K562 (cell line): ENCODE measurements around the gene ANP32B. TPM values are rescaled to one million over a fixed set of nuclear protein-coding genes. Genes with fewer than 3 reads are reported as not detected.
A peak's percentile ranks its signal among the peaks of the same experiment; 100 is the strongest.

Experiments used
- ARNT ChIP-seq, 2 experiments: fragments of 450-650 bp; IDR thresholded peaks; 2 replicates each; pipeline ENCODE4 v1.6.1; 2016; ENCODE audit warnings: mild to moderate bottlenecking in 1 of 2
- BACH1 ChIP-seq: fragments of 200-800 bp; sonication (Bioruptor generic); IDR thresholded peaks from 2 replicates; pipeline ENCODE4 v1.6.1; 2016; ENCODE audit warnings: missing genetic modification characterization, missing compliant biosample characterization
- BDP1 ChIP-seq: IDR thresholded peaks from 3 replicates; pipeline ENCODE4 v1.6.1; 2011; ENCODE audit not compliant: insufficient read length, insufficient read depth
- C11orf30 ChIP-seq: fragments of 450-650 bp; IDR thresholded peaks from 2 replicates; pipeline ENCODE4 v1.6.1; 2016; ENCODE audit warnings: low read depth, mild to moderate bottlenecking
- CBX3 ChIP-seq, 2 experiments: IDR thresholded peaks; 1 replicate in 1 of 2; 2 replicates in 1 of 2; pipeline ENCODE4 v1.6.1; 2012; ENCODE audit warnings: inconsistent platforms in 2 of 2, low read length in 2 of 2, borderline replicate concordance in 1 of 2, control low read depth in 1 of 2
- CHD2 ChIP-seq: IDR thresholded peaks from 2 replicates; pipeline ENCODE4 v1.6.1; 2011; ENCODE audit warnings: low read depth, low read length
- CREB1 ChIP-seq, 2 experiments: sonication (generic) in 1 of 2; formaldehyde crosslinking in 1 of 2; IDR thresholded peaks; 2 replicates each; pipeline versions ENCODE4 v1.6.1 to v1.8.0; 2012 to 2022; ENCODE audit warnings: inconsistent platforms in 1 of 2, mild to moderate bottlenecking in 1 of 2, missing genetic modification reagents in 1 of 2, moderate library complexity in 1 of 2
- ESRRA ChIP-seq: fragments of 450-650 bp; IDR thresholded peaks from 2 replicates; pipeline ENCODE4 v1.6.1; 2014; ENCODE audit warnings: low read depth, mild to moderate bottlenecking, moderate library complexity, borderline replicate concordance
- MYBL2 ChIP-seq, 2 experiments: fragments of 450-650 bp in 1 of 2; sonication (generic) in 1 of 2; formaldehyde crosslinking in 1 of 2; IDR thresholded peaks; 2 replicates each; pipeline versions ENCODE4 v1.6.1 to v1.8.1; 2017 to 2022; ENCODE audit warnings: borderline replicate concordance in 1 of 2, inconsistent platforms in 1 of 2, low read depth in 1 of 2, mild to moderate bottlenecking in 1 of 2, missing genetic modification reagents in 1 of 2, moderate library complexity in 1 of 2
- NR2C2 ChIP-seq, 2 experiments: fragments of 200-800 bp in 1 of 2; sonication (Bioruptor generic) in 1 of 2; sonication (generic) in 1 of 2; formaldehyde crosslinking in 1 of 2; IDR thresholded peaks; 2 replicates each; pipeline versions ENCODE4 v1.6.1 to v1.8.0; 2016 to 2022; ENCODE audit warnings: mild to moderate bottlenecking in 1 of 2, missing compliant biosample characterization in 1 of 2, missing genetic modification characterization in 1 of 2, missing genetic modification reagents in 1 of 2
- POLR3A ChIP-seq: IDR thresholded peaks from 2 replicates; pipeline ENCODE4 v1.6.1; 2011; ENCODE audit warnings: borderline replicate concordance, mild to moderate bottlenecking, moderate library complexity; ENCODE audit not compliant: insufficient read length, insufficient read depth; ENCODE audit errors: extremely low read depth
- SMAD4 ChIP-seq: fragments of 250-450 bp; sonication (Bioruptor Pico); conservative IDR thresholded peaks from 2 replicates; pipeline ENCODE4 v1.8.0; 2021; ENCODE audit warnings: inconsistent platforms, mild to moderate bottlenecking, moderate library complexity
- SMARCC2 ChIP-seq: fragments of 450-650 bp; IDR thresholded peaks from 2 replicates; pipeline ENCODE4 v1.6.1; 2017; ENCODE audit warnings: antibody characterized with exemption, moderate library complexity, mild to moderate bottlenecking, low read depth
- SOX6 ChIP-seq: fragments of 450-650 bp; IDR thresholded peaks from 2 replicates; pipeline ENCODE4 v1.6.1; 2014; ENCODE audit warnings: mild to moderate bottlenecking
- ZNF282 ChIP-seq: sonication (generic); formaldehyde crosslinking; IDR thresholded peaks from 2 replicates; pipeline ENCODE4 v1.8.1; 2023; ENCODE audit warnings: missing genetic modification reagents
- ZNF695 ChIP-seq: fragments of 450-650 bp; formaldehyde crosslinking; IDR thresholded peaks from 2 replicates; pipeline ENCODE4 v1.4.0; 2020; ENCODE audit warnings: mild to moderate bottlenecking, moderate library complexity
- ZNF696 ChIP-seq: fragments of 250-450 bp; sonication (Bioruptor Pico); conservative IDR thresholded peaks from 2 replicates; pipeline ENCODE4 v1.4.0; 2020; ENCODE audit warnings: mild to moderate bottlenecking, moderate library complexity
- polyA plus RNA-seq, 8 experiments: library from polyadenylated mRNA; depleted of rRNA in 4 of 8; stranded (reverse) in 5 of 8; unstranded in 3 of 8; fragments of >200 nt; fragmentation: Nextera tagmentation in 2 of 8; fragmentation: Illumina TruSeq in 1 of 8; extraction: Ambion mirVana in 2 of 8; extraction: Trizol in 1 of 8; gene quantifications; 2 replicates each; pipeline versions ENCODE4 v1.2.1 to v1.2.3, GENCODE V29; 2011 to 2014; ENCODE audit warnings: inconsistent platforms in 1 of 8, missing spikeins in 1 of 8
- total RNA-seq, 7 experiments: library from RNA; depleted of rRNA in 6 of 7; stranded (reverse); fragments of >200 nt in 6 of 7; fragmentation: Illumina TruSeq in 2 of 7; extraction: Trizol in 2 of 7; gene quantifications; 2 replicates each; pipeline versions ENCODE4 v1.2.1 to v1.2.3, GENCODE V29; 2011 to 2021; ENCODE audit warnings: low replicate concordance in 1 of 7
- TF ChIP-seq, protein P1 (sequence below): fragments of 250-450 bp; sonication (Bioruptor Pico); IDR thresholded peaks from 2 replicates; pipeline ENCODE4 v1.5.0; 2021
- TF ChIP-seq, protein P2 (sequence below): sonication (generic); formaldehyde crosslinking; IDR thresholded peaks from 2 replicates; pipeline ENCODE4 v1.8.0; 2022; ENCODE audit warnings: missing genetic modification reagents, mild to moderate bottlenecking, moderate library complexity, borderline replicate concordance
- TF ChIP-seq, protein P3 (sequence below): fragments of 150-350 bp; IDR thresholded peaks from 2 replicates; pipeline ENCODE4 v1.6.1; 2014; ENCODE audit warnings: low read depth, mild to moderate bottlenecking, low read length, borderline replicate concordance

Gene ANP32B
- total and polyA plus RNA-seq, 9 of the 15 experiments (the other 6 are each of a cell fraction or from before 2014, with no cell fraction given) = 68.9 to 815 (median 141) TPM

DNA sequence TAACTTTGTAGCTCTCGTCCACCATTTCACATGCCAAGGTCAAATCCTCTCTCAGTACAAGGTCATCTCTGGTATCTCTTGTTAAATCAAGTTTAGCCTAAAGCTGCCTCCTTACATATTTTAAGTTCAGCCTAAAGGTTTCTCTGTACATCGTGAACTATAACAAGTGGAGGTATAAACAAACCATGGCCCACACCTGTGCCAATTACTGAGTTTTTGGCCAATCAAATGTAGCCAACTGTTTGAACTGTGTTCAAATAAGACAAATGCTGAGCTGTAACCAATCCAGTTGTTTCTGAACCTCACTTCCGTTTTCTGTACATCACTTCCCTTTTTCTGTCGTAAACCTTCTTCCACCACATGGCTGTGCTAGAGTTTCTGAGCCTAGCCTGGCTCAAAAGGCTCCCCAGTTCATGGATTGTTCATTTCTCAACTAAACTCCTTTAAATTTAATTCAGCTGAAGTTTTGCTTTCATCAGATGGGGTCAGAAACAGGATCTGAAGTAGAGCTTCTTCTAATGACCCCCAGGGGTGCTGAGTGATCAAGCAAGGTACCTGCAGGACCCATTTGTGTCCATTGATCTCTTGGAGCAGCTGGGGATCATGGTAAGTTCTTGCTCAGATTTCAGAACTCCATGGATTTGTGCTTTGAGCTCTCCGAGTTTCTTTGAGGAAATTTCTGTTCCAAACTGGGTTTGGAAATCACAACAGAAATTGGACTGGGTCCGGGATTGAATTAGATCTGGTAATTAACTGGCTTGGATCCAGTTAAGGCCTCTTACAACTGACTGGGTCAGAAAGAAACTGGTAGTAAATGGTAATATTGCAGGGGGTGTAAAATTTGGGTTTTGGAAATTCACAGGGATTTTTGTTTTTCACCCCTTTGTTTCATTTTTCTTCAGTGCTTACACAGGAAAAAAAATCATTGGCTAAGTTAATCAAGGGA, 62.4 kb downstream of the ANP32B start (continued):
- TF ChIP-seq BACH1 = 0 out of 2 replicates have a peak, but pooled peaks have one; percentile 58
- no peak for TF ChIP-seq ZNF695
- TF ChIP-seq SMARCC2 = no peak
- TF ChIP-seq, protein P1, sequence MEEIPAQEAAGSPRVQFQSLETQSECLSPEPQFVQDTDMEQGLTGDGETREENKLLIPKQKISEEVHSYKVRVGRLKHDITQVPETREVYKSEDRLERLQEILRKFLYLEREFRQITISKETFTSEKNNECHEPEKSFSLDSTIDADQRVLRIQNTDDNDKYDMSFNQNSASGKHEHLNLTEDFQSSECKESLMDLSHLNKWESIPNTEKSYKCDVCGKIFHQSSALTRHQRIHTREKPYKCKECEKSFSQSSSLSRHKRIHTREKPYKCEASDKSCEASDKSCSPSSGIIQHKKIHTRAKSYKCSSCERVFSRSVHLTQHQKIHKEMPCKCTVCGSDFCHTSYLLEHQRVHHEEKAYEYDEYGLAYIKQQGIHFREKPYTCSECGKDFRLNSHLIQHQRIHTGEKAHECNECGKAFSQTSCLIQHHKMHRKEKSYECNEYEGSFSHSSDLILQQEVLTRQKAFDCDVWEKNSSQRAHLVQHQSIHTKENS (CRISPR knock-in tag) = no peak
- peak in 1 of 2 experiments; percentile 92; a peak in 2 of 3 replicates for TF ChIP-seq CBX3 (IDR thresholded peaks at IDR 0.05; ENCODE audit: borderline replicate concordance in 1 of 2, low read length in 2 of 2)
- TF ChIP-seq MYBL2 (IDR thresholded peaks at IDR 0.05; ENCODE audit: low read depth) = peak; percentile 97
- no peak; the same call in 1 of the 2 replicates for TF ChIP-seq MYBL2 (CRISPR knock-in tag; IDR thresholded peaks at IDR 0.05; ENCODE audit: borderline replicate concordance)
- no peak for TF ChIP-seq POLR3A
- no peak for TF ChIP-seq BDP1
- no peak for TF ChIP-seq NR2C2 (CRISPR knock-in tag; IDR thresholded peaks at IDR 0.05)
- TF ChIP-seq NR2C2 (tag; IDR thresholded peaks at IDR 0.05) = peak; percentile 67
- TF ChIP-seq SOX6 = no peak
- peak; percentile 81 for TF ChIP-seq C11orf30
- TF ChIP-seq ZNF696 (CRISPR knock-in tag) = no peak
- TF ChIP-seq ARNT (IDR thresholded peaks at IDR 0.05) = peak in 1 of 2 experiments; percentile 16; a peak in 1 of 4 replicates
- TF ChIP-seq ESRRA = peak; percentile 99
- TF ChIP-seq ZNF282 (CRISPR knock-in tag) = no peak
- peak; percentile 73 for TF ChIP-seq CREB1 (IDR thresholded peaks at IDR 0.05)
- peak; percentile 69; the same call in 1 of the 2 replicates for TF ChIP-seq CREB1 (CRISPR knock-in tag; IDR thresholded peaks at IDR 0.05)
- TF ChIP-seq, protein P2, sequence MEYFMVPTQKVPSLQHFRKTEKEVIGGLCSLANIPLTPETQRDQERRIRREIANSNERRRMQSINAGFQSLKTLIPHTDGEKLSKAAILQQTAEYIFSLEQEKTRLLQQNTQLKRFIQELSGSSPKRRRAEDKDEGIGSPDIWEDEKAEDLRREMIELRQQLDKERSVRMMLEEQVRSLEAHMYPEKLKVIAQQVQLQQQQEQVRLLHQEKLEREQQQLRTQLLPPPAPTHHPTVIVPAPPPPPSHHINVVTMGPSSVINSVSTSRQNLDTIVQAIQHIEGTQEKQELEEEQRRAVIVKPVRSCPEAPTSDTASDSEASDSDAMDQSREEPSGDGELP (CRISPR knock-in tag) = no peak
- TF ChIP-seq, protein P3, sequence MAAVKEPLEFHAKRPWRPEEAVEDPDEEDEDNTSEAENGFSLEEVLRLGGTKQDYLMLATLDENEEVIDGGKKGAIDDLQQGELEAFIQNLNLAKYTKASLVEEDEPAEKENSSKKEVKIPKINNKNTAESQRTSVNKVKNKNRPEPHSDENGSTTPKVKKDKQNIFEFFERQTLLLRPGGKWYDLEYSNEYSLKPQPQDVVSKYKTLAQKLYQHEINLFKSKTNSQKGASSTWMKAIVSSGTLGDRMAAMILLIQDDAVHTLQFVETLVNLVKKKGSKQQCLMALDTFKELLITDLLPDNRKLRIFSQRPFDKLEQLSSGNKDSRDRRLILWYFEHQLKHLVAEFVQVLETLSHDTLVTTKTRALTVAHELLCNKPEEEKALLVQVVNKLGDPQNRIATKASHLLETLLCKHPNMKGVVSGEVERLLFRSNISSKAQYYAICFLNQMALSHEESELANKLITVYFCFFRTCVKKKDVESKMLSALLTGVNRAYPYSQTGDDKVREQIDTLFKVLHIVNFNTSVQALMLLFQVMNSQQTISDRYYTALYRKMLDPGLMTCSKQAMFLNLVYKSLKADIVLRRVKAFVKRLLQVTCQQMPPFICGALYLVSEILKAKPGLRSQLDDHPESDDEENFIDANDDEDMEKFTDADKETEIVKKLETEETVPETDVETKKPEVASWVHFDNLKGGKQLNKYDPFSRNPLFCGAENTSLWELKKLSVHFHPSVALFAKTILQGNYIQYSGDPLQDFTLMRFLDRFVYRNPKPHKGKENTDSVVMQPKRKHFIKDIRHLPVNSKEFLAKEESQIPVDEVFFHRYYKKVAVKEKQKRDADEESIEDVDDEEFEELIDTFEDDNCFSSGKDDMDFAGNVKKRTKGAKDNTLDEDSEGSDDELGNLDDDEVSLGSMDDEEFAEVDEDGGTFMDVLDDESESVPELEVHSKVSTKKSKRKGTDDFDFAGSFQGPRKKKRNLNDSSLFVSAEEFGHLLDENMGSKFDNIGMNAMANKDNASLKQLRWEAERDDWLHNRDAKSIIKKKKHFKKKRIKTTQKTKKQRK = no peak
- no peak for TF ChIP-seq CHD2
- TF ChIP-seq SMAD4 = peak; percentile 38; the same call in 1 of the 2 replicates
